ENCODE measurements around the gene KRT14.
"Not testable (repeated sequence)": the region's sequence is repeated elsewhere in the genome, so short reads cannot be mapped to it uniquely, and the experiment has no call there.

Gene KRT14

DNA sequence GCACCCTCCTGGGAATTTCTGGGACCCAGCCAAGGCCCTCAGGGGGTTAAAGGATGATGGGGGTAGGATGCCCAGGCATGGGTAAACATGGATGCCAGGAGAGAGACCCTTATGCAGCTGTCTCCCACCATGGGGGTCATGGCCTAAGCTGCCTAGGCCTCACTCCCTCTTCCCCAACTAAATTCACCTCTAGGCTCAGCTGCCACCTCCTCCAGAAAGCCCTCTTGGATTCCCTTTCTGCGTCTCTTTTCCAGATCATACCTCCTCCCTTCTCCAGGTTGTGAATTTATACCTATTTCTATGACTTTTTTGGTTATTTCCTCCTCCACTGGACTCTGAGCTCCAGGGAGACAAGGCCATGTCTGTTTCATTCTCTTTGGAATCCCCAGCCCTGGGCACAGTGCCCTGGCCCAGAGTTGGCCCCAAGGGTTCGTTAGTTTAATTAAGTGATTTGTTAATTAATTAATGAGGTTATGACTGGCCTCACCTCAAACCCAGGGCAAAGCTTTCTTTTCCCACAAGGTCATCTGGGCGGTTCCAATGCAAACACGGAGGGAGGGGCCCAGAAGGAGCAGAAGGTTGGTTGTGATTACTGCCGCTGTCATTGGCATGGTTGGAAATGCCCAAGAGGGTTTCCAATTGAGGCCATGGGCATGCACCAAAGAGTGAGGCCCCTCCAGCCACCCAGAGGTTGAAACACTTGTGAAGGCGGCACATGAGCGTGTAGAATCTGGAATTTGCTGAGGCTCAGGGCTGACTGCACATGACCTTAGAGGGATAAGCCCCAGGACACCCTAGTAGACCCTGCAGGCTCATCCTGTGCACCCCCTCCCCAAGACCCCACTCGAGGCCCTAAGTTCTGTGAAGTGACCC is 44.6 kb upstream of the KRT14 start:
- H3K4me3 ChIP-seq (ENCODE audit: low read depth, low read length) = no peak overlapping the region
- TF ChIP-seq, protein P1, sequence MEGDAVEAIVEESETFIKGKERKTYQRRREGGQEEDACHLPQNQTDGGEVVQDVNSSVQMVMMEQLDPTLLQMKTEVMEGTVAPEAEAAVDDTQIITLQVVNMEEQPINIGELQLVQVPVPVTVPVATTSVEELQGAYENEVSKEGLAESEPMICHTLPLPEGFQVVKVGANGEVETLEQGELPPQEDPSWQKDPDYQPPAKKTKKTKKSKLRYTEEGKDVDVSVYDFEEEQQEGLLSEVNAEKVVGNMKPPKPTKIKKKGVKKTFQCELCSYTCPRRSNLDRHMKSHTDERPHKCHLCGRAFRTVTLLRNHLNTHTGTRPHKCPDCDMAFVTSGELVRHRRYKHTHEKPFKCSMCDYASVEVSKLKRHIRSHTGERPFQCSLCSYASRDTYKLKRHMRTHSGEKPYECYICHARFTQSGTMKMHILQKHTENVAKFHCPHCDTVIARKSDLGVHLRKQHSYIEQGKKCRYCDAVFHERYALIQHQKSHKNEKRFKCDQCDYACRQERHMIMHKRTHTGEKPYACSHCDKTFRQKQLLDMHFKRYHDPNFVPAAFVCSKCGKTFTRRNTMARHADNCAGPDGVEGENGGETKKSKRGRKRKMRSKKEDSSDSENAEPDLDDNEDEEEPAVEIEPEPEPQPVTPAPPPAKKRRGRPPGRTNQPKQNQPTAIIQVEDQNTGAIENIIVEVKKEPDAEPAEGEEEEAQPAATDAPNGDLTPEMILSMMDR (IDR thresholded peaks at IDR 0.05; ENCODE audit: low read depth, low read length, missing control alignments) = no peak
- no peak for DNase-seq (ENCODE audit: low read depth)

DNA sequence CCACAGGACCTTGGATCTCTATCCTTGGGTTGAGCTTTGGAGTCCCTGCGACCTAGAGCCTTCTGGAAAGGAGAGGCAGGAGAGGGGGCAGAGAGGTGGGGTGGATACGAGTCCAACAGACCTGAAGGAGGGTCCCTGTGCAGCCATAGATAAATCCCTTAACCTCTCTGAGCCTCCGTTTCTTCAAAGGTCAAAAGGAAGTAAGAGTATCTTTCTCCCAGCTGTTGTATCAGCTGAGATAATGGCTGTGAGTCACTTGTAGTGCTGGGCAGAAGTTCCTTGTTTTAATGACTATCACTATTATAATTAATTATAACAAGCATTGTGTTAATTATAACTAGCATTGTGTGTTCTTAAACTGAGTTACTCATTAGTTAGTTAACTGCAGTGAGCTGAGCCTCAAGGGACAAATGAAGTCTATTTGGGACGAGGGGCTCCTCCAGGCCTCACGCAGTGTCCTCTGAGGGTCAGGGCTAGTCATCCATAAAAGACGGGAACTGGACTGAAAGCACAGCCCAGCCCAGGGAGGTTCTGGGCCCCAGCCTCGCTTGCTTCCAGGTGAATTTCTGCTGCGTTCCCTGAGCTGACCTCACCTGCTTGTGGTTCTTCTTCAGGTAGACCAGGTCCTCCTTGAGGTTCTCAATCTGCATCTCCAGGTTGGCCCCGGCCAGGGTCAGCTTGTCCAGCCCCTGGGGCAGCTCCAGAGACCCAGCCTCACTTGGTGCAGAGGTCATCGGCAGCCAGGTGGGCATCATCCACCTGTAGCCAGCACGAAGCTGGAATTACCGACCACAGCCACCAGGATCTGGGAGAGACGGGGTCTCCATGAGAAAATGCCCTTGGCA is 43.4 kb upstream of the KRT14 start:
- TF ChIP-seq, protein P1 (IDR thresholded peaks at IDR 0.05; ENCODE audit: low read depth, low read length, missing control alignments) = no peak
- DNase-seq (ENCODE audit: low read depth) = no peak
- no peak overlapping the region for H3K4me3 ChIP-seq (ENCODE audit: low read depth, low read length)

DNA sequence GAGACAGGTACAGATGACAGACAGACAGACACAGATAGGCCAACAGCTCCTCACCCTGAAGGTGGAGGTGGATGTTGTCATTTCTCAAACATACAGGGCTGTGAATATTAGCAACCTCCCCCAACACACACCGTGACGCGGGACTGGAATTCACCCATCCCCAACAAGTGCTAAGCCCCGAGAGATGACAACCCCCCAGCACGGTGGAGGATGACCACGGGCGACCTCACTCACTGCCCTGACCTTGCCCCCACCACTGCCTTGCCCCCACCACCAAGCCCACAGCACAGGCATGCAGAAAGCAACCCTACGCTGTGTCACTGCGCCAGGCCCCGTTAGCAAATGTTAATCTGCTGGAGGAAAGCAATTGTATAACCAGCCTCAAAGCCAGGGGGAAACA is 42.6 kb upstream of the KRT14 start:
- no peak for DNase-seq (ENCODE audit: low read depth)
- TF ChIP-seq, protein P1 (IDR thresholded peaks at IDR 0.05; ENCODE audit: low read depth, low read length, missing control alignments) = no peak
- no peak overlapping the region for H3K4me3 ChIP-seq (ENCODE audit: low read depth, low read length)

DNA sequence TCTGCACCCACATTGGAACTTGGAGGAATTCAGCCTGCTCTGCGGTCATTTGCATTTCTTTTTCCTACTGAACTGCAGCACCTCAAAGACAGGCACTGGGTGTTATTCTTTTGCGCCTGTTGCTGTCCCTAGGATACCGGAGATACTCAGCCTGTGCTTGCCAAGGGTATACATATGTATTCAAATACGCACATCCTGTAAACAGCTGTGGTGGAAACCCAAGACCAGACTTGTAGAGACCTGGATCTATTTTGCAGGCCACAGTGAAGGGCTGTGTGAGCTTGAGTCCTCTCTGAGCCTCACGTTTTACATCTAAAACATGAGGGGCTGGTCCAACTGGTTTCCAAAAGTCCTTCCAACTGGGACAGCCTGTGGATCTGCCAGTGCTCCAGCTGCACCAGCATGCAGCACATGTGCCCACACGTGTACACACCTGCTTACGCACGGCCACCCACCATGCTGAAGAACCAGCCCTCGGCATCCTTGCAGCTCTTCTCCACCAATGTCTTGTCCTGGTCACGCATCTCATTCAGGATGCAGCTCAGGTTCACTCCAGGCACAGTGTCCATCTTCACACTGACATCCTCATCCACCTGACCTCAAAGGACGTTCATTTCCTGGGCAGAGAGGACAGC is 42.0 kb upstream of the KRT14 start:
- not testable (repeated sequence) for H3K4me3 ChIP-seq (ENCODE audit: low read depth, low read length); DNase-seq (ENCODE audit: low read depth)

DNA sequence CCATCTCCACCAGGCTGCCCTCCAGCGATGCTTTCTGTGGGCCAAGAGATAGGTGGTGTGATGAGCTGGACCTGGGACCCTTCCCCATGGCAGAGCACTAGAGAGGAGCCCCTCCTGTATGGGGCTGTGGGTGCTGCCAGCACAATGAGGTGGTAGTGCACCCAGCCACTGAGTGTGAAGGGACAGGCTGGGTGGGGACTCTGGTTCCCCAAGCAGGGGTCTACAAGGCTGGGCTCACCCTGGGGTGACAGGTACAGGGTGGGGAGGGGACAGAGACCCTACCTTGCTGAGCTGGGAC is 41.3 kb upstream of the KRT14 start:
- H3K4me3 ChIP-seq (ENCODE audit: low read depth, low read length); DNase-seq (ENCODE audit: low read depth): not testable (repeated sequence)

DNA sequence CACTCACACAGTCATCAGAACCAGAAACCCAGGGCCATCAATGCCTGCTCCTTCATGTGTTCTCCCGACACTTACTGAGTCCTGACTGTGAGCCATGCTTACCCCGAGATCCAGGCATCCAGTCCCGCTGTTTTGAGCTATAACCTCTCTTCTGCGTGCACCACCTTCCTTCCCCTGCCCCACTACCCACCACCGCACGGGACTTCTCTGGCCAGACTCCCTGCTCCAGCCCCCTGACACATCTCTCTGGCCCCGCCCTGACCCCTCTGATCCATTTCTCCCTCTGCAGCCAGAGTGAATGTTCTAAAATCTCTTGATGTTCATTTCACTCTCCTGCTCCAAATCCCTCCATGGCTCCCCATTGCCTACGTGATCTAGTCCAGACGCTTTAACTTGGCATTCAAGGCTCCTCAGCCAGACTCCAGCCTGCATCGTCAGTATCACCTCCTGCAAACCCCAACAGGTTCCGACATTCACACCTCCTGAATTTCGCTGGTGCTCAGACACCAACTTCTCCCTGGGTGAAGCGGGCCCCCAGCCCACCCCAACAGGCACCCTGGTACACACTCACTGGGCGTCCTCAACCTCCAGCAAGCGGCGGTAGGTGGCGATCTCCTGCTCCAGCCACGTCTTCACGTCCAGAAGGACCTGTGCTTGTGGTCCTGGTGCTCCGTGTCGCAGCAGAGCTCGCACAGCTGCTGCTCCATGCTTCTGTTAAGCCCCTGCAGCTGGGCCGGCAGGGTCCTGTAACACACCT is 40.8 kb upstream of the KRT14 start:
- TF ChIP-seq, protein P1 (IDR thresholded peaks at IDR 0.05; ENCODE audit: low read depth, low read length, missing control alignments) = no peak
- DNase-seq (ENCODE audit: low read depth) = no peak
- no peak overlapping the region for H3K4me3 ChIP-seq (ENCODE audit: low read depth, low read length)

DNA sequence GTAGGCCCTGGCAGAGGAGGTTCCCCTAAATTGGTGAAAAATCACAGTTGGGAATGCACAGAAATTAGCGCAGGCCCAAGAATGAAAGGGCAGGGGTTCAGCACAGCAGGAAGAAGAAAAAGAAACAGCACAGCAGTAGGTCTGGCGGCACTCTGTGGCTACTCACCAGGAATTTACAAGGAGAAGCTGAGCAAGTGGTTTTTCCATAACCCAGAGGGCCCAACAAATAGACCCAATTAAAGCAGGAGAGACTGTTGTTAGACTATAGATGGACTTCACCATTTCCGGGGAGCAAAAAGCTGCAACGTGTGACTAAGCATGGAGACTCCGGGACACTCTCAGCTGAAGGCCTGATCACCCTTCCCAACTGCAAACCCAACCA is 40.2 kb upstream of the KRT14 start:
- not testable (repeated sequence) for DNase-seq (ENCODE audit: low read depth); H3K4me3 ChIP-seq (ENCODE audit: low read depth, low read length)

DNA sequence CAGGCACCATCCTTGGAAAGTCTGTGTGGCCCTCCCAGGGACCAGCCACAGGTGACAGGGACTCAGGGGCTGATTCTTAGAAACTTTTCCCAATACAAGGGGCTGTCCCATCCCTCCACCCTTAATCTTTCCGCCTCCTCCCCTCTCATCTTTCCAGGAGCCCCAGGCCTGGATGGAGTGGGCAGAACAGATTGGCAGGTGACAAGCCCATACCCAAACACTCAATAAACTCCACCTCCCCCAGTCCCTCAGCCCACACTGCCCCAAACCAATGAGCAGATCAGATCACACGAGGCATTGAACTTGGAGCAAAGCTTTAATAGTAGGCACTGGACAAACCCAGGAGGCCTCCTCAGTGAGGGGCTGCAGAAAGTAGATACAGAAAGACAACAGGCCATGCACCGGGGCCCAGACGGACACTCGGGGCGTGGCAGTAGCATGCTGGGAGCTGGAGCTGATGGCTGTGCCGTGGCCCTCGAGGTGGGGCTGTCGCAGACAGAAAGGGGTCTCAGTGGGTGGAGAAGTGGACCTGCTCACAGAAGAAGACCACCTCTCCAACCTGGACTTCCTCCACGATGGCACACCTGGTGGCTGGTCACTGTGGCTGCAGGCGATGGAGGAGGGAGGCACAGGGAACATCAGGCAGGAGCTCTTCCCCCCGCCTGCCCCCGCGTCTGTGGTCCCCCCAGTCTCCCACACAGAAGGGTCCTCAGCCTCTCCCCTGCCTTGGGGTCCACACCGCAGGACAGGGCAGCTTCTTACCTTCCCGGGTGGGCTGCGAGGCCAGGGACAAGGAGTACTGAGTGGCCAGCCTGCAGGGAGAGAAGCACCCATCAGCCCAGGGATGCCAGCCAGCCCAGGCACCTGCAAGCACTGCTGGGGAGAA is 39.6 kb upstream of the KRT14 start:
- H3K4me3 ChIP-seq (ENCODE audit: low read depth, low read length); DNase-seq (ENCODE audit: low read depth): not testable (repeated sequence)
